Muscle of arm (tissue), 12 donors: ENCODE results near the gene GSC2. TPM values are rescaled to one million over a fixed set of nuclear protein-coding genes. Genes with fewer than 3 reads are reported as not detected.

Experiments
- DNase-seq: peaks from one replicate; pipeline ENCODE4 v3.0.0-alpha.2; 2013
- polyA plus RNA-seq, 12 donors: library from polyadenylated mRNA; unstranded; fragments of 120-200 nt; gene quantifications; one replicate each; pipeline ENCODE4 v1.2.1, GENCODE V29; 2013; ENCODE audit not compliant: insufficient read length in 12 of 12

The GSC2 gene
- polyA plus RNA-seq, 12 donors = not detected

- no peak for DNase-seq
Observed at GRCh38 chr22:19097518-19097917, 52.6 kb downstream of the GSC2 start.

Other genes starting within 250 kb of the GSC2 start
- 100 to 1,000 TPM in 2 of 12 donors, 10 to 100 TPM in 9, not detected in 1; 31.9 to 105 (median 70.4) TPM for gene DGCR6, start 244.0 kb downstream of the GSC2 start, polyA plus RNA-seq
- 10 to 100 TPM in 3 of 12 donors, 1 to 10 TPM in 8, not detected in 1; 2.2 to 32.7 (median 6.8) TPM for gene PRODH, start 214.0 kb downstream of the GSC2 start, polyA plus RNA-seq
- gene DGCR2, start 27.9 kb downstream of the GSC2 start, polyA plus RNA-seq = 10 to 100 TPM in 11 of 12 donors, not detected in 1; 36.1 to 53.3 (median 43.6) TPM
- under 1 TPM in 2 of 12 donors, not detected in 10; 0.11 to 0.46 TPM for gene TSSK2, start 19.0 kb downstream of the GSC2 start, polyA plus RNA-seq
- 10 to 100 TPM in 11 of 12 donors, not detected in 1; 10.2 to 13.3 (median 11.1) TPM for gene ESS2, start 5.6 kb downstream of the GSC2 start, polyA plus RNA-seq
- 10 to 100 TPM in 11 of 12 donors, not detected in 1; 14.4 to 31.8 (median 17.5) TPM for gene SLC25A1, start 28.4 kb upstream of the GSC2 start, polyA plus RNA-seq
- gene CLTCL1, start 141.4 kb upstream of the GSC2 start, polyA plus RNA-seq = 10 to 100 TPM in 10 of 12 donors, 1 to 10 TPM in 1, not detected in 1; 4.2 to 34.6 (median 21.4) TPM